IMR-90 (cell line): ENCODE results near the gene MGAT5.

Experiments
- BHLHE40 ChIP-seq: fragments of 150-350 bp; IDR thresholded peaks from 2 replicates; pipeline ENCODE4 v1.6.1; 2016; ENCODE audit warnings: mild to moderate bottlenecking, low read depth, low read length
- CEBPB ChIP-seq: IDR thresholded peaks from 2 replicates; pipeline ENCODE4 v1.6.1; 2012; ENCODE audit warnings: low read depth, low read length, improper control_type of control experiment
- CHD1 ChIP-seq: IDR thresholded peaks from 2 replicates; pipeline ENCODE4 v1.6.1; 2012; ENCODE audit warnings: low read depth, low read length, improper control_type of control experiment
- MAFK ChIP-seq: IDR thresholded peaks from 2 replicates; pipeline ENCODE4 v1.6.1; 2012; ENCODE audit warnings: low read depth, low read length, improper control_type of control experiment
- MAZ ChIP-seq: IDR thresholded peaks from 2 replicates; pipeline ENCODE4 v1.6.1; 2012; ENCODE audit warnings: low read depth, mild to moderate bottlenecking, low read length, improper control_type of control experiment, moderate library complexity, borderline replicate concordance
- MXI1 ChIP-seq: IDR thresholded peaks from 2 replicates; pipeline ENCODE4 v1.6.1; 2012; ENCODE audit warnings: low read depth, mild to moderate bottlenecking, low read length, moderate library complexity, borderline replicate concordance
- POLR2A ChIP-seq: IDR thresholded peaks from 2 replicates; pipeline ENCODE4 v1.6.1; 2012; ENCODE audit warnings: mild to moderate bottlenecking, low read depth, low read length
- RFX5 ChIP-seq: IDR thresholded peaks from 2 replicates; pipeline ENCODE4 v1.8.0; 2012; ENCODE audit warnings: low read depth, mild to moderate bottlenecking, low read length, moderate library complexity
- SMC3 ChIP-seq: fragments of 150-350 bp; IDR thresholded peaks from 2 replicates; pipeline ENCODE4 v1.6.1; 2016; ENCODE audit warnings: low read depth, mild to moderate bottlenecking, antibody characterized with exemption, low read length, moderate library complexity
- TF ChIP-seq, protein P1 (sequence below): conservative IDR thresholded peaks from 2 replicates; pipeline ENCODE4 v1.5.1; 2012; ENCODE audit warnings: mild to moderate bottlenecking, low read depth, low read length, improper control_type of control experiment
- TF ChIP-seq, protein P2 (sequence below): fragments of 150-350 bp; IDR thresholded peaks from 2 replicates; pipeline ENCODE4 v1.6.1; 2017; ENCODE audit warnings: mild to moderate bottlenecking, antibody characterized with exemption, low read length, low read depth
- TF ChIP-seq, protein P3 (sequence below): fragments of 150-350 bp; IDR thresholded peaks from 2 replicates; pipeline ENCODE4 v1.6.1; 2016; ENCODE audit warnings: low read depth, mild to moderate bottlenecking, low read length, moderate library complexity, borderline replicate concordance

DNA sequence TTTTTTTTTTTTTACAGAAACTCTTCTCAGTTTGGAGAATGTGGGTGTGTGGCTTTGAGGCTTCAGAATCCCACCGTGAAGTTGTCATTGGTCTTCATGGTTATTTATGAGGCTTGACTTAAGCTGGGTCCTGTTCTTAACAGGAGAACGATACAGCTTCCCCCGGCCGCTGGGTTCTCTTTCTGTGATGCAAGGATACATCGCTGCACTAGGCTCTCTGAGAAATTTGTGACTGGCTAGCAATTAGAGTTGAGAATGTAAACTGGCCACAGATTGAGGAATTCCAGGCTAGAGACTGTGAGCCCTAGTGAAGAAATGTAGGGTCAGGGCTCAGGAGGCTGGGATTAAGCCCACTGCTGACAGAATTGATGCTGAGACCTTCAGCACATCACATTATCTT lies 29.8 kb downstream of the MGAT5 start:
- no peak for TF ChIP-seq MAZ
- no peak for TF ChIP-seq MXI1
- TF ChIP-seq, protein P1, sequence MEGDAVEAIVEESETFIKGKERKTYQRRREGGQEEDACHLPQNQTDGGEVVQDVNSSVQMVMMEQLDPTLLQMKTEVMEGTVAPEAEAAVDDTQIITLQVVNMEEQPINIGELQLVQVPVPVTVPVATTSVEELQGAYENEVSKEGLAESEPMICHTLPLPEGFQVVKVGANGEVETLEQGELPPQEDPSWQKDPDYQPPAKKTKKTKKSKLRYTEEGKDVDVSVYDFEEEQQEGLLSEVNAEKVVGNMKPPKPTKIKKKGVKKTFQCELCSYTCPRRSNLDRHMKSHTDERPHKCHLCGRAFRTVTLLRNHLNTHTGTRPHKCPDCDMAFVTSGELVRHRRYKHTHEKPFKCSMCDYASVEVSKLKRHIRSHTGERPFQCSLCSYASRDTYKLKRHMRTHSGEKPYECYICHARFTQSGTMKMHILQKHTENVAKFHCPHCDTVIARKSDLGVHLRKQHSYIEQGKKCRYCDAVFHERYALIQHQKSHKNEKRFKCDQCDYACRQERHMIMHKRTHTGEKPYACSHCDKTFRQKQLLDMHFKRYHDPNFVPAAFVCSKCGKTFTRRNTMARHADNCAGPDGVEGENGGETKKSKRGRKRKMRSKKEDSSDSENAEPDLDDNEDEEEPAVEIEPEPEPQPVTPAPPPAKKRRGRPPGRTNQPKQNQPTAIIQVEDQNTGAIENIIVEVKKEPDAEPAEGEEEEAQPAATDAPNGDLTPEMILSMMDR = no peak
- no peak for TF ChIP-seq POLR2A
- no peak for TF ChIP-seq RFX5
- no peak for TF ChIP-seq SMC3
- no peak for TF ChIP-seq MAFK
- TF ChIP-seq, protein P2, sequence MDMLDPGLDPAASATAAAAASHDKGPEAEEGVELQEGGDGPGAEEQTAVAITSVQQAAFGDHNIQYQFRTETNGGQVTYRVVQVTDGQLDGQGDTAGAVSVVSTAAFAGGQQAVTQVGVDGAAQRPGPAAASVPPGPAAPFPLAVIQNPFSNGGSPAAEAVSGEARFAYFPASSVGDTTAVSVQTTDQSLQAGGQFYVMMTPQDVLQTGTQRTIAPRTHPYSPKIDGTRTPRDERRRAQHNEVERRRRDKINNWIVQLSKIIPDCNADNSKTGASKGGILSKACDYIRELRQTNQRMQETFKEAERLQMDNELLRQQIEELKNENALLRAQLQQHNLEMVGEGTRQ = no peak
- no peak for TF ChIP-seq CHD1
- TF ChIP-seq CEBPB = no peak
- TF ChIP-seq, protein P3, sequence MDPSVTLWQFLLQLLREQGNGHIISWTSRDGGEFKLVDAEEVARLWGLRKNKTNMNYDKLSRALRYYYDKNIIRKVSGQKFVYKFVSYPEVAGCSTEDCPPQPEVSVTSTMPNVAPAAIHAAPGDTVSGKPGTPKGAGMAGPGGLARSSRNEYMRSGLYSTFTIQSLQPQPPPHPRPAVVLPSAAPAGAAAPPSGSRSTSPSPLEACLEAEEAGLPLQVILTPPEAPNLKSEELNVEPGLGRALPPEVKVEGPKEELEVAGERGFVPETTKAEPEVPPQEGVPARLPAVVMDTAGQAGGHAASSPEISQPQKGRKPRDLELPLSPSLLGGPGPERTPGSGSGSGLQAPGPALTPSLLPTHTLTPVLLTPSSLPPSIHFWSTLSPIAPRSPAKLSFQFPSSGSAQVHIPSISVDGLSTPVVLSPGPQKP = no peak
- TF ChIP-seq BHLHE40 = no peak
